WTC11 (cell line): ENCODE measurements around the gene MKNK2.

Source experiments
- CREB1 ChIP-seq: sonication (generic); formaldehyde crosslinking; IDR thresholded peaks from 2 replicates; pipeline ENCODE4 v1.8.0; 2023; ENCODE audit warnings: mild to moderate bottlenecking, missing genetic modification reagents
- ESRRA ChIP-seq: sonication (generic); formaldehyde crosslinking; IDR thresholded peaks from 2 replicates; pipeline ENCODE4 v1.8.1; 2022; ENCODE audit warnings: mild to moderate bottlenecking, missing genetic modification reagents, borderline replicate concordance
- MAX ChIP-seq: sonication (generic); formaldehyde crosslinking; IDR thresholded peaks from 2 replicates; pipeline ENCODE4 v1.8.0; 2022; ENCODE audit warnings: mild to moderate bottlenecking, missing genetic modification reagents
- NR3C1 ChIP-seq: sonication (generic); formaldehyde crosslinking; conservative IDR thresholded peaks from 2 replicates; pipeline ENCODE4 v1.8.1; 2023; ENCODE audit warnings: low read depth, mild to moderate bottlenecking, missing genetic modification reagents
- OVOL2 ChIP-seq: fragments of 250-450 bp; sonication (Bioruptor Pico); IDR thresholded peaks from 2 replicates; pipeline ENCODE4 v1.9.0; 2021; ENCODE audit warnings: mild to moderate bottlenecking, borderline replicate concordance
- TCF7 ChIP-seq: sonication (generic); formaldehyde crosslinking; IDR thresholded peaks from 2 replicates; pipeline ENCODE4 v1.8.0; 2022; ENCODE audit warnings: mild to moderate bottlenecking, low read depth, missing genetic modification reagents, moderate library complexity
- TEAD4 ChIP-seq: sonication (generic); formaldehyde crosslinking; IDR thresholded peaks from 2 replicates; pipeline ENCODE4 v1.8.0; 2022; ENCODE audit warnings: mild to moderate bottlenecking, missing genetic modification reagents
- USF1 ChIP-seq: sonication (generic); formaldehyde crosslinking; IDR thresholded peaks from 2 replicates; pipeline ENCODE4 v1.8.0; 2022; ENCODE audit warnings: mild to moderate bottlenecking, missing genetic modification reagents
- TF ChIP-seq, protein P1 (sequence below): fragments of 200-600 bp; IDR thresholded peaks from 2 replicates; pipeline ENCODE4 v1.8.0; 2022; ENCODE audit warnings: antibody characterized with exemption
- TF ChIP-seq, protein P2 (sequence below): sonication (generic); formaldehyde crosslinking; IDR thresholded peaks from 2 replicates; pipeline ENCODE4 v1.8.1; 2023; ENCODE audit warnings: mild to moderate bottlenecking, missing genetic modification reagents, moderate library complexity
- TF ChIP-seq, protein P3 (sequence below): sonication (generic); formaldehyde crosslinking; IDR thresholded peaks from 2 replicates; pipeline ENCODE4 v1.8.1; 2022; ENCODE audit warnings: mild to moderate bottlenecking, missing genetic modification reagents, moderate library complexity, borderline replicate concordance
- TF ChIP-seq, protein P4 (sequence below): sonication (generic); formaldehyde crosslinking; IDR thresholded peaks from 2 replicates; pipeline ENCODE4 v1.8.0; 2023; ENCODE audit warnings: mild to moderate bottlenecking, missing genetic modification reagents

GRCh38 chr19:2003874-2004273, 47.2 kb downstream of the MKNK2 start:
- TF ChIP-seq, protein P1, sequence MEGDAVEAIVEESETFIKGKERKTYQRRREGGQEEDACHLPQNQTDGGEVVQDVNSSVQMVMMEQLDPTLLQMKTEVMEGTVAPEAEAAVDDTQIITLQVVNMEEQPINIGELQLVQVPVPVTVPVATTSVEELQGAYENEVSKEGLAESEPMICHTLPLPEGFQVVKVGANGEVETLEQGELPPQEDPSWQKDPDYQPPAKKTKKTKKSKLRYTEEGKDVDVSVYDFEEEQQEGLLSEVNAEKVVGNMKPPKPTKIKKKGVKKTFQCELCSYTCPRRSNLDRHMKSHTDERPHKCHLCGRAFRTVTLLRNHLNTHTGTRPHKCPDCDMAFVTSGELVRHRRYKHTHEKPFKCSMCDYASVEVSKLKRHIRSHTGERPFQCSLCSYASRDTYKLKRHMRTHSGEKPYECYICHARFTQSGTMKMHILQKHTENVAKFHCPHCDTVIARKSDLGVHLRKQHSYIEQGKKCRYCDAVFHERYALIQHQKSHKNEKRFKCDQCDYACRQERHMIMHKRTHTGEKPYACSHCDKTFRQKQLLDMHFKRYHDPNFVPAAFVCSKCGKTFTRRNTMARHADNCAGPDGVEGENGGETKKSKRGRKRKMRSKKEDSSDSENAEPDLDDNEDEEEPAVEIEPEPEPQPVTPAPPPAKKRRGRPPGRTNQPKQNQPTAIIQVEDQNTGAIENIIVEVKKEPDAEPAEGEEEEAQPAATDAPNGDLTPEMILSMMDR: no peak
- TF ChIP-seq MAX (CRISPR knock-in tag) (no peak), NR3C1 (CRISPR knock-in tag) (no peak), ESRRA (CRISPR knock-in tag) (no peak), USF1 (no peak), TEAD4 (CRISPR knock-in tag) (no peak), CREB1 (CRISPR knock-in tag) (no peak), TCF7 (CRISPR knock-in tag) (no peak), OVOL2 (no peak)
- TF ChIP-seq, protein P2, sequence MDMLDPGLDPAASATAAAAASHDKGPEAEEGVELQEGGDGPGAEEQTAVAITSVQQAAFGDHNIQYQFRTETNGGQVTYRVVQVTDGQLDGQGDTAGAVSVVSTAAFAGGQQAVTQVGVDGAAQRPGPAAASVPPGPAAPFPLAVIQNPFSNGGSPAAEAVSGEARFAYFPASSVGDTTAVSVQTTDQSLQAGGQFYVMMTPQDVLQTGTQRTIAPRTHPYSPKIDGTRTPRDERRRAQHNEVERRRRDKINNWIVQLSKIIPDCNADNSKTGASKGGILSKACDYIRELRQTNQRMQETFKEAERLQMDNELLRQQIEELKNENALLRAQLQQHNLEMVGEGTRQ (CRISPR knock-in tag): no peak
- TF ChIP-seq, protein P3, sequence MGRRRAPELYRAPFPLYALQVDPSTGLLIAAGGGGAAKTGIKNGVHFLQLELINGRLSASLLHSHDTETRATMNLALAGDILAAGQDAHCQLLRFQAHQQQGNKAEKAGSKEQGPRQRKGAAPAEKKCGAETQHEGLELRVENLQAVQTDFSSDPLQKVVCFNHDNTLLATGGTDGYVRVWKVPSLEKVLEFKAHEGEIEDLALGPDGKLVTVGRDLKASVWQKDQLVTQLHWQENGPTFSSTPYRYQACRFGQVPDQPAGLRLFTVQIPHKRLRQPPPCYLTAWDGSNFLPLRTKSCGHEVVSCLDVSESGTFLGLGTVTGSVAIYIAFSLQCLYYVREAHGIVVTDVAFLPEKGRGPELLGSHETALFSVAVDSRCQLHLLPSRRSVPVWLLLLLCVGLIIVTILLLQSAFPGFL (CRISPR knock-in tag): no peak
- TF ChIP-seq, protein P4, sequence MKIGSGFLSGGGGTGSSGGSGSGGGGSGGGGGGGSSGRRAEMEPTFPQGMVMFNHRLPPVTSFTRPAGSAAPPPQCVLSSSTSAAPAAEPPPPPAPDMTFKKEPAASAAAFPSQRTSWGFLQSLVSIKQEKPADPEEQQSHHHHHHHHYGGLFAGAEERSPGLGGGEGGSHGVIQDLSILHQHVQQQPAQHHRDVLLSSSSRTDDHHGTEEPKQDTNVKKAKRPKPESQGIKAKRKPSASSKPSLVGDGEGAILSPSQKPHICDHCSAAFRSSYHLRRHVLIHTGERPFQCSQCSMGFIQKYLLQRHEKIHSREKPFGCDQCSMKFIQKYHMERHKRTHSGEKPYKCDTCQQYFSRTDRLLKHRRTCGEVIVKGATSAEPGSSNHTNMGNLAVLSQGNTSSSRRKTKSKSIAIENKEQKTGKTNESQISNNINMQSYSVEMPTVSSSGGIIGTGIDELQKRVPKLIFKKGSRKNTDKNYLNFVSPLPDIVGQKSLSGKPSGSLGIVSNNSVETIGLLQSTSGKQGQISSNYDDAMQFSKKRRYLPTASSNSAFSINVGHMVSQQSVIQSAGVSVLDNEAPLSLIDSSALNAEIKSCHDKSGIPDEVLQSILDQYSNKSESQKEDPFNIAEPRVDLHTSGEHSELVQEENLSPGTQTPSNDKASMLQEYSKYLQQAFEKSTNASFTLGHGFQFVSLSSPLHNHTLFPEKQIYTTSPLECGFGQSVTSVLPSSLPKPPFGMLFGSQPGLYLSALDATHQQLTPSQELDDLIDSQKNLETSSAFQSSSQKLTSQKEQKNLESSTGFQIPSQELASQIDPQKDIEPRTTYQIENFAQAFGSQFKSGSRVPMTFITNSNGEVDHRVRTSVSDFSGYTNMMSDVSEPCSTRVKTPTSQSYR (CRISPR knock-in tag): no peak
